Endothelial cell of umbilical vein (primary cell): ENCODE data around the gene ERN2.

Experiments
- EZH2 ChIP-seq: IDR thresholded peaks from 2 replicates; pipeline ENCODE4 v1.6.1; 2012; ENCODE audit warnings: borderline replicate concordance, low read depth, mild to moderate bottlenecking, moderate library complexity, low read length, inconsistent platforms; ENCODE audit not compliant: severe bottlenecking
- JUN ChIP-seq: IDR thresholded peaks from 2 replicates; pipeline ENCODE4 v1.6.1; 2011; ENCODE audit warnings: borderline replicate concordance, low read depth; ENCODE audit not compliant: insufficient read length, insufficient read depth
- MAX ChIP-seq: IDR thresholded peaks from 2 replicates; pipeline ENCODE4 v1.6.1; 2011; ENCODE audit not compliant: insufficient read depth, insufficient read length
- MYC ChIP-seq: IDR thresholded peaks from one replicate; pipeline ENCODE4 v1.6.1; 2011; ENCODE audit warnings: mild to moderate bottlenecking, low read depth, low read length
- POLR2A ChIP-seq: IDR thresholded peaks from 2 replicates; pipeline ENCODE4 v1.6.1; 2012; ENCODE audit warnings: low read depth, mild to moderate bottlenecking, control low read depth, low read length
- POLR2AphosphoS5 ChIP-seq: IDR thresholded peaks from 2 replicates; pipeline ENCODE4 v1.6.1; 2012; ENCODE audit warnings: low read depth, mild to moderate bottlenecking, control low read depth, low read length, moderate library complexity; ENCODE audit not compliant: insufficient read depth
- TF ChIP-seq, protein P1 (sequence below), 2 donors: IDR thresholded peaks; 1 replicate in 1 of 2; 2 replicates in 1 of 2; pipeline ENCODE4 v1.5.1; 2011; ENCODE audit warnings: low read length in 2 of 2, mild to moderate bottlenecking in 2 of 2, moderate library complexity in 2 of 2, control low read depth in 1 of 2, inconsistent platforms in 1 of 2, low read depth in 1 of 2; ENCODE audit not compliant: insufficient read depth in 1 of 2; ENCODE audit errors: extremely low read depth in 1 of 2

DNA sequence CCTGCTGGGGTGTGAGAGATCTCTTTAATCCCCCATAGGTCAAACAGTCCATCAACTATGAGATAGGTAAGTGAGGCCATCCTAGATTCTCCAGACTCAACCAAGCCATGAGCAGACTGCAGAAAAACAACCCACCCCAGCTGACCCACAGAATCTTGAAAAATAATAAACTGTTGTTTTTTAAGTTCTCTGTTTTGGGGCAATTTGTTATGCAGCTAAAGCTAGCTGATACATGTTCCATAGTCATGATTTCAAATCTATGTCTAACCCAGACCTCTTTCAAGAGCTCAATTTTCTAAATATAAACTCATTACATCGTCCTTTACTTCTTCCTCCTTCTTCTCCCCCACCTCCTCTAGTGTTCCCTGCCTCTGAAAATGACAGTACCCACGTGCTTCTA, 10.1 kb downstream of the ERN2 start:
- TF ChIP-seq EZH2 (no peak), POLR2AphosphoS5 (no peak), MAX (no peak), POLR2A (no peak), MYC (no peak), JUN (no peak)
- TF ChIP-seq, protein P1, sequence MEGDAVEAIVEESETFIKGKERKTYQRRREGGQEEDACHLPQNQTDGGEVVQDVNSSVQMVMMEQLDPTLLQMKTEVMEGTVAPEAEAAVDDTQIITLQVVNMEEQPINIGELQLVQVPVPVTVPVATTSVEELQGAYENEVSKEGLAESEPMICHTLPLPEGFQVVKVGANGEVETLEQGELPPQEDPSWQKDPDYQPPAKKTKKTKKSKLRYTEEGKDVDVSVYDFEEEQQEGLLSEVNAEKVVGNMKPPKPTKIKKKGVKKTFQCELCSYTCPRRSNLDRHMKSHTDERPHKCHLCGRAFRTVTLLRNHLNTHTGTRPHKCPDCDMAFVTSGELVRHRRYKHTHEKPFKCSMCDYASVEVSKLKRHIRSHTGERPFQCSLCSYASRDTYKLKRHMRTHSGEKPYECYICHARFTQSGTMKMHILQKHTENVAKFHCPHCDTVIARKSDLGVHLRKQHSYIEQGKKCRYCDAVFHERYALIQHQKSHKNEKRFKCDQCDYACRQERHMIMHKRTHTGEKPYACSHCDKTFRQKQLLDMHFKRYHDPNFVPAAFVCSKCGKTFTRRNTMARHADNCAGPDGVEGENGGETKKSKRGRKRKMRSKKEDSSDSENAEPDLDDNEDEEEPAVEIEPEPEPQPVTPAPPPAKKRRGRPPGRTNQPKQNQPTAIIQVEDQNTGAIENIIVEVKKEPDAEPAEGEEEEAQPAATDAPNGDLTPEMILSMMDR (IDR thresholded peaks at IDR 0.05; ENCODE audit: extremely low read depth in 1 of 2, insufficient read depth in 1 of 2, low read depth in 1 of 2, low read length in 2 of 2) = no peak
